Endothelial cell of umbilical vein (primary cell): Measurements from ENCODE around the gene TIMP1. TPM values are rescaled to one million over a fixed set of nuclear protein-coding genes. Genes with fewer than 3 reads are reported as not detected.
A peak's percentile ranks its signal among the peaks of the same experiment; 100 is the strongest.

Experiments used
- BruUV-seq: library from RNA; stranded (reverse); fragments of 400-500 nt; replicated peaks from 2 replicates; lab custom pipeline; 2021; lab: Mats Ljungman, UMichigan
- CTCF ChIA-PET: fragments of 300-600, 350-600 bp; sonication (Branson Sonifier 250); formaldehyde crosslinking; loops from one replicate; lab custom pipeline; 2021; ENCODE audit warnings: antibody characterized with exemption, inconsistent platforms; lab: Charles Lee
- POLR2A ChIA-PET: fragments of 300-600, 350-600 bp; sonication (Branson Sonifier 250); formaldehyde crosslinking; loops from one replicate; lab custom pipeline; 2021; ENCODE audit warnings: antibody characterized with exemption, inconsistent platforms; lab: Charles Lee
- DNase-seq: peaks from one replicate; pipeline ENCODE4 v3.0.0-alpha.2; 2011; ENCODE audit warnings: low read depth, low spot score
- FAIRE-seq: peaks from 2 replicates; lab custom pipeline; 2011; peaks lifted over from hg19 to GRCh38; lab: Jason Lieb, UNC
- H2AFZ ChIP-seq: 2 replicates; pipeline ENCODE4 v1.6.0; 2012; ENCODE audit warnings: low read depth, low read length, control low read depth, inconsistent platforms
- H3K27ac ChIP-seq: 2 replicates; pipeline ENCODE4 v1.5.1; 2011; ENCODE audit warnings: low read depth, mild to moderate bottlenecking, control low read depth, low read length, moderate library complexity; ENCODE audit not compliant: insufficient read depth
- H3K27me3 ChIP-seq, 2 experiments: 2 replicates each; pipeline versions ENCODE4 v1.6.0 to v1.6.1; 2011; ENCODE audit warnings: low read length in 2 of 2, mixed read lengths in 1 of 2; ENCODE audit not compliant: control insufficient read depth in 2 of 2, insufficient read depth in 2 of 2
- H3K36me3 ChIP-seq, 2 experiments: 2 replicates in 1 of 2; 3 replicates in 1 of 2; pipeline ENCODE4 v1.5.1; 2011; ENCODE audit warnings: low read length in 2 of 2, mild to moderate bottlenecking in 1 of 2, moderate library complexity in 1 of 2; ENCODE audit not compliant: control insufficient read depth in 2 of 2, insufficient read depth in 2 of 2; ENCODE audit errors: extremely low read depth in 1 of 2
- H3K4me1 ChIP-seq: 3 replicates; pipeline ENCODE4 v1.5.1; 2011; ENCODE audit warnings: mild to moderate bottlenecking, low read length; ENCODE audit not compliant: control insufficient read depth, insufficient read depth; ENCODE audit errors: extremely low read depth
- H3K4me2 ChIP-seq: 2 replicates; pipeline ENCODE4 v1.6.1; 2011; ENCODE audit warnings: low read length, control low read depth, mixed read lengths; ENCODE audit not compliant: insufficient read depth
- H3K4me3 ChIP-seq, 3 experiments: fragments of 200-600 bp in 1 of 3; sonication (generic), shearing (Covaris generic) in 1 of 3; replicated peaks in 1 of 3; 2 replicates each; pipeline ENCODE4 v1.5.1; 2011 to 2016; ENCODE audit warnings: control low read depth in 3 of 3, low read length in 3 of 3, mild to moderate bottlenecking in 2 of 3, inconsistent platforms in 1 of 3, low read depth in 1 of 3, moderate library complexity in 1 of 3; ENCODE audit not compliant: insufficient read depth in 1 of 3
- H3K79me2 ChIP-seq: 2 replicates; pipeline ENCODE4 v1.6.0; 2012; ENCODE audit warnings: low read length, inconsistent platforms; ENCODE audit not compliant: control insufficient read depth, insufficient read depth
- H3K9ac ChIP-seq: replicated peaks from 2 replicates; pipeline ENCODE3; 2011; ENCODE audit warnings: low read length, control low read depth; ENCODE audit not compliant: insufficient read depth; ENCODE audit errors: extremely low read depth
- H3K9me1 ChIP-seq: replicated peaks from 3 replicates; pipeline ENCODE4 v1.6.0; 2011; ENCODE audit warnings: mild to moderate bottlenecking, low read length; ENCODE audit not compliant: control insufficient read depth, insufficient read depth; ENCODE audit errors: extremely low read depth
- H3K9me3 ChIP-seq: replicated peaks from 2 replicates; pipeline ENCODE4 v1.5.1; 2012; ENCODE audit warnings: low read length, inconsistent platforms; ENCODE audit not compliant: control insufficient read depth, insufficient read depth
- H4K20me1 ChIP-seq: replicated peaks from 2 replicates; pipeline ENCODE3; 2011; ENCODE audit warnings: mild to moderate bottlenecking, low read length; ENCODE audit not compliant: control insufficient read depth, insufficient read depth; ENCODE audit errors: extremely low read depth
- CTCF ChIP-seq, 2 donors: IDR thresholded peaks; 1 replicate in 1 of 2; 2 replicates in 1 of 2; pipeline ENCODE4 v1.5.1; 2011; ENCODE audit warnings: low read length in 2 of 2, mild to moderate bottlenecking in 2 of 2, moderate library complexity in 2 of 2, control low read depth in 1 of 2, inconsistent platforms in 1 of 2, low read depth in 1 of 2; ENCODE audit not compliant: insufficient read depth in 1 of 2; ENCODE audit errors: extremely low read depth in 1 of 2
- EZH2 ChIP-seq: IDR thresholded peaks from 2 replicates; pipeline ENCODE4 v1.6.1; 2012; ENCODE audit warnings: borderline replicate concordance, low read depth, mild to moderate bottlenecking, moderate library complexity, low read length, inconsistent platforms; ENCODE audit not compliant: severe bottlenecking
- FOS ChIP-seq: IDR thresholded peaks from 2 replicates; pipeline ENCODE4 v1.6.1; 2011; ENCODE audit warnings: mild to moderate bottlenecking, low read length, moderate library complexity, borderline replicate concordance; ENCODE audit not compliant: insufficient read depth
- GATA2 ChIP-seq: IDR thresholded peaks from 2 replicates; pipeline ENCODE4 v1.7.0; 2011; ENCODE audit warnings: low read depth, mild to moderate bottlenecking, moderate library complexity, mixed read lengths, low read length; ENCODE audit not compliant: insufficient read length, insufficient read depth
- JUN ChIP-seq: IDR thresholded peaks from 2 replicates; pipeline ENCODE4 v1.6.1; 2011; ENCODE audit warnings: borderline replicate concordance, low read depth; ENCODE audit not compliant: insufficient read length, insufficient read depth
- MAX ChIP-seq: IDR thresholded peaks from 2 replicates; pipeline ENCODE4 v1.6.1; 2011; ENCODE audit not compliant: insufficient read depth, insufficient read length
- MYC ChIP-seq: IDR thresholded peaks from one replicate; pipeline ENCODE4 v1.6.1; 2011; ENCODE audit warnings: mild to moderate bottlenecking, low read depth, low read length
- POLR2A ChIP-seq: IDR thresholded peaks from 2 replicates; pipeline ENCODE4 v1.6.1; 2012; ENCODE audit warnings: low read depth, mild to moderate bottlenecking, control low read depth, low read length
- POLR2AphosphoS5 ChIP-seq: IDR thresholded peaks from 2 replicates; pipeline ENCODE4 v1.6.1; 2012; ENCODE audit warnings: low read depth, mild to moderate bottlenecking, control low read depth, low read length, moderate library complexity; ENCODE audit not compliant: insufficient read depth
- dilution Hi-C: fragments of 300-500 bp; cut with MboI; formaldehyde crosslinking; loops from one replicate; pipeline ENCODE4 v1.15.0; 2019; ENCODE audit warnings: low sequenced_read_pairs; ENCODE audit not compliant: extremely low pct_ligation_motif_present
- intact Hi-C: fragments of 100-400 bp; cut with micrococcal nuclease; formaldehyde crosslinking; loops from one replicate; pipeline ENCODE4 v1.10.0; 2022
- polyA plus RNA-seq, 4 experiments: library from polyadenylated mRNA; depleted of rRNA in 3 of 4; stranded (reverse) in 3 of 4; unstranded in 1 of 4; fragments of >200 nt; gene quantifications; 2 replicates each; pipeline versions ENCODE4 v1.2.1 to v1.2.3, GENCODE V29; 2011 to 2012; ENCODE audit warnings: missing spikeins in 1 of 4
- total RNA-seq: library from RNA; stranded (reverse); gene quantifications from 2 replicates; pipeline ENCODE4 v1.2.3, GENCODE V29; 2021

TIMP1 gene
- total and polyA plus RNA-seq, 2 donors (not counting 3 experiments of a cell fraction or from before 2014, with no cell fraction given): 124 to 277 TPM

GRCh38 chrX:47623540-47624027, 41.3 kb downstream of the TIMP1 start:
- Histone ChIP-seq H3K27ac (no peak overlapping the region), H3K27me3 (peaks cover 2 to 7% of the 10 kb centered on the region in 2 experiments), H3K4me1 (peaks cover 3% of the 10 kb centered on the region), H3K36me3 (no peaks in the 10 kb centered on the region), H2AFZ (peak overlapping the region; percentile 58), H3K9me3 (no peaks in the 10 kb centered on the region), H3K4me2 (peak overlapping the region; percentile 58), H3K79me2 (no peaks in the 10 kb centered on the region), H4K20me1 (no peaks in the 10 kb centered on the region), H3K4me3 (peak overlapping the region in 1 of 3 experiments; percentile 39), H3K9ac (no peak overlapping the region), H3K9me1 (no peaks in the 10 kb centered on the region)
- POLR2A ChIA-PET: no interaction called here
- BruUV-seq: no TSS peak
- dilution Hi-C loops: no loop called here
- TF ChIP-seq MYC (no peak), JUN (no peak), POLR2A (no peak), GATA2 (no peak), FOS (no peak), EZH2 (no peak), MAX (no peak), POLR2AphosphoS5 (no peak), CTCF (IDR thresholded peaks at IDR 0.05; ENCODE audit: extremely low read depth in 1 of 2, insufficient read depth in 1 of 2, low read depth in 1 of 2, low read length in 2 of 2) (no peak)
- FAIRE-seq: peak; percentile 78
- CTCF ChIA-PET: no interaction called here
- intact Hi-C loops: loop anchor here (5.0 kb wide), 1 partner anchor 61 kb away; the partner anchor contains the start of gene ARAF
- DNase-seq: peak; percentile 69
